GM21528 (cell line): ENCODE results near the gene IST1.
A peak's percentile ranks its signal among the peaks of the same experiment; 100 is the strongest.

Experiments
- ATAC-seq: cut with Tn5 transposase; IDR thresholded peaks from one replicate; pipeline ENCODE4 v1.9.1; 2021; ENCODE audit warnings: mild to moderate bottlenecking, moderate library complexity; ENCODE audit not compliant: unreplicated experiment, low FRiP score

Gene IST1

GRCh38 chr16:71956486-71956885, 61.2 kb downstream of the IST1 start:
- ATAC-seq: no peak

- ATAC-seq: peak; percentile 84
Observed at GRCh38 chr16:71961066-71962039, 66.0 kb downstream of the IST1 start.

- ATAC-seq: no peak
Observed at GRCh38 chr16:71963125-71963875, 68.0 kb downstream of the IST1 start.

- ATAC-seq: no peak
Observed at GRCh38 chr16:71965223-71965622, 69.9 kb downstream of the IST1 start.

- no peak for ATAC-seq
Observed at GRCh38 chr16:71966932-71967331, 71.6 kb downstream of the IST1 start.

GRCh38 chr16:71969353-71969752, 74.0 kb downstream of the IST1 start:
- ATAC-seq: no peak

GRCh38 chr16:71971571-71971970, 76.2 kb downstream of the IST1 start:
- ATAC-seq: no peak

GRCh38 chr16:71972356-71972755, 77.0 kb downstream of the IST1 start:
- ATAC-seq: no peak

- ATAC-seq: no peak
Observed at GRCh38 chr16:71973001-71973400, 77.7 kb downstream of the IST1 start.

DNA sequence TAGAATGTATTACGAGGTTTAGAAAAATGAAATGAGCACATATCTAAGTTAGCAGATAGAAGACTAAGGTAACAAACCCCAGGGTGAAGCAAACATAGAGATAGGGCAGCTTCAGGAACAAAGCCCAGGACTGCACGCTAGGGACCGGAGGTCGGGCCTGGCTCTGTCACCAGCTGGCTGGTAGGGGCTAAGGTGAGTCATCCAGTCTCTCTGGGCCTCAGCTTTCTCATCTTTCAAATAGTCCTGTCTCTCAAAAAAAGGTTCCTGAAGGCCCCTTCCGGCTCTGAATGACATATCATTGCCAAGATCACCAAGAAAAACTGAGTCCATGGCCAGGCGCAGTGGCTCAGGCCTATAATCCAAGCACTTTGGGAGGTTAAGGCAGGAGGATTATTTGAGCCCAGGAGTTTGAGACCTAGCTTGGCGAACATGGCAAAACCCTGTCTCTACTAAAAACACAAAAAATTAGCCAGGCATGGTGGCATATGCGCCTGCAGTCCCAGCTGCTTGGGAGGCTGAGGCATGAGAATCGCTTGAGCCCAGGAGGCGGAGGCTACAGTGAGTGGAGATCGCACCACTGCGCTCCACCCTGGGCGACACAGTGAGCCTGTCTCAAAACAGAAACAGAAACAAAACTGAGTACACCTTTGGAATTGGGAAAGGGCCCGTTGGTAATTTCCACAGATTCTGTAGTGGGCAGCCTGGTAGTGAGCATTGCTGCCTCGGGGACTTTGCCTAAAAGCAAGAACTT, 78.9 kb downstream of the IST1 start:
- ATAC-seq: no peak
